Neutrophil (primary cell): ENCODE results near the gene RPLP2.

ENCODE experiments used
- H3K27ac ChIP-seq: fragments of 200-600 bp; sonication (generic); 2 replicates; pipeline ENCODE4 v1.5.1; 2016; ENCODE audit warnings: mild to moderate bottlenecking, moderate library complexity
- H3K27me3 ChIP-seq: fragments of 200-600 bp; sonication (generic); 2 replicates; pipeline ENCODE4 v1.6.0; 2016; ENCODE audit warnings: mild to moderate bottlenecking
- H3K36me3 ChIP-seq: fragments of 200-600 bp; sonication (generic); 2 replicates; pipeline ENCODE4 v1.5.1; 2017
- H3K4me1 ChIP-seq, 2 experiments: fragments of 200-600 bp in 1 of 2; sonication (generic) in 1 of 2; 1 replicate in 1 of 2; 2 replicates in 1 of 2; pipeline versions ENCODE4 v1.5.1 to v1.6.1; 2013 to 2016; ENCODE audit warnings: low read depth in 1 of 2, low read length in 1 of 2, mild to moderate bottlenecking in 1 of 2, moderate library complexity in 1 of 2; ENCODE audit not compliant: control insufficient read depth in 1 of 2, insufficient read depth in 1 of 2
- H3K4me3 ChIP-seq, 2 experiments: fragments of 200-600 bp in 1 of 2; sonication (generic) in 1 of 2; 1 replicate in 1 of 2; 2 replicates in 1 of 2; pipeline ENCODE4 v1.5.1; 2013 to 2016; ENCODE audit warnings: low read depth in 1 of 2, low read length in 1 of 2, mild to moderate bottlenecking in 1 of 2, moderate library complexity in 1 of 2
- H3K9me3 ChIP-seq: fragments of 200-600 bp; sonication (generic); 2 replicates; pipeline ENCODE4 v1.5.1; 2016
- CTCF ChIP-seq: fragments of 200-600 bp; sonication (generic); IDR thresholded peaks from 2 replicates; pipeline ENCODE4 v1.5.1; 2016; ENCODE audit warnings: antibody characterized with exemption

Gene RPLP2

GRCh38 chr11:858053-858761 is 48.4 kb downstream of the RPLP2 start:
- TF ChIP-seq CTCF: no peak
- Histone ChIP-seq H3K4me3 (no peak overlapping the region), H3K4me1 (no peaks in the 10 kb centered on the region), H3K36me3 (no peaks in the 10 kb centered on the region), H3K27ac (no peak overlapping the region), H3K27me3 (no peaks in the 10 kb centered on the region), H3K9me3 (no peaks in the 10 kb centered on the region)

- Histone ChIP-seq H3K4me1 (no peaks in the 10 kb centered on the region), H3K36me3 (no peaks in the 10 kb centered on the region), H3K4me3 (no peak overlapping the region), H3K27ac (no peak overlapping the region), H3K27me3 (no peaks in the 10 kb centered on the region), H3K9me3 (no peaks in the 10 kb centered on the region)
- TF ChIP-seq CTCF: no peak
Observed at GRCh38 chr11:858762-859339, 49.1 kb downstream of the RPLP2 start.

- Histone ChIP-seq H3K9me3 (no peaks in the 10 kb centered on the region), H3K4me3 (no peak overlapping the region), H3K36me3 (no peaks in the 10 kb centered on the region), H3K4me1 (no peaks in the 10 kb centered on the region), H3K27me3 (no peaks in the 10 kb centered on the region), H3K27ac (no peak overlapping the region)
- TF ChIP-seq CTCF: no peak
Observed at GRCh38 chr11:859394-860131, 49.8 kb downstream of the RPLP2 start.

- Histone ChIP-seq H3K27ac (no peak overlapping the region), H3K9me3 (no peaks in the 10 kb centered on the region), H3K27me3 (no peaks in the 10 kb centered on the region), H3K4me3 (no peak overlapping the region), H3K36me3 (no peaks in the 10 kb centered on the region), H3K4me1 (no peaks in the 10 kb centered on the region)
- TF ChIP-seq CTCF: no peak
Observed at GRCh38 chr11:860234-861104, 50.7 kb downstream of the RPLP2 start.

- no peaks in the 10 kb centered on the region for H3K27me3 ChIP-seq
- H3K36me3 ChIP-seq: no peaks in the 10 kb centered on the region
- no peaks in the 10 kb centered on the region for H3K4me1 ChIP-seq
- H3K27ac ChIP-seq: no peak overlapping the region
- no peak for TF ChIP-seq CTCF
- no peaks in the 10 kb centered on the region for H3K9me3 ChIP-seq
- H3K4me3 ChIP-seq: no peak overlapping the region
Observed at GRCh38 chr11:861105-861479, 51.3 kb downstream of the RPLP2 start.
